AG09309 (cell line): Measurements from ENCODE around the gene TADA2B.

Experiments used
- DNase-seq: peaks from one replicate; pipeline ENCODE4 v3.0.0-alpha.2; 2010; ENCODE audit warnings: low read depth
- H3K4me3 ChIP-seq: 2 replicates; pipeline ENCODE4 v1.5.1; 2011; ENCODE audit warnings: mild to moderate bottlenecking, low read depth, low read length, moderate library complexity; ENCODE audit not compliant: control insufficient read depth
- CTCF ChIP-seq: IDR thresholded peaks from 2 replicates; pipeline ENCODE4 v1.5.1; 2011; ENCODE audit warnings: mild to moderate bottlenecking, low read depth, low read length, inconsistent platforms; ENCODE audit not compliant: insufficient read depth, control insufficient read depth; ENCODE audit errors: missing control alignments

TADA2B gene

GRCh38 chr4:7016086-7016485 is 27.1 kb upstream of the TADA2B start:
- H3K4me3 ChIP-seq, result no peak overlapping the region
- no peak for TF ChIP-seq CTCF
- DNase-seq, result no peak

- TF ChIP-seq CTCF, result no peak
Measured at GRCh38 chr4:7016512-7016911, 26.7 kb upstream of the TADA2B start.

GRCh38 chr4:7017446-7018048 is 25.6 kb upstream of the TADA2B start:
- no peak for DNase-seq
- no peak for TF ChIP-seq CTCF
- H3K4me3 ChIP-seq, result no peak overlapping the region

More at GRCh38 chr4:7016512-7016911, 26.7 kb upstream of the TADA2B start:
- DNase-seq, result no peak
- H3K4me3 ChIP-seq, result no peak overlapping the region

- H3K4me3 ChIP-seq, result no peak overlapping the region
- no peak for TF ChIP-seq CTCF
- no peak for DNase-seq
Measured at GRCh38 chr4:7018281-7018680, 24.9 kb upstream of the TADA2B start.

GRCh38 chr4:7019367-7019766 is 23.8 kb upstream of the TADA2B start:
- H3K4me3 ChIP-seq, result no peak overlapping the region
- DNase-seq, result no peak
- TF ChIP-seq CTCF, result no peak

GRCh38 chr4:7020290-7020689 is 22.9 kb upstream of the TADA2B start:
- no peak for TF ChIP-seq CTCF
- H3K4me3 ChIP-seq, result no peak overlapping the region
- DNase-seq, result no peak

GRCh38 chr4:7020856-7021255 is 22.3 kb upstream of the TADA2B start:
- H3K4me3 ChIP-seq, result no peak overlapping the region
- DNase-seq, result no peak
- no peak for TF ChIP-seq CTCF
